ENCODE results near the gene GGNBP2.

GRCh38 chr17:36575028-36575427 is 30.3 kb downstream of the GGNBP2 start:
- TF ChIP-seq, protein P1, sequence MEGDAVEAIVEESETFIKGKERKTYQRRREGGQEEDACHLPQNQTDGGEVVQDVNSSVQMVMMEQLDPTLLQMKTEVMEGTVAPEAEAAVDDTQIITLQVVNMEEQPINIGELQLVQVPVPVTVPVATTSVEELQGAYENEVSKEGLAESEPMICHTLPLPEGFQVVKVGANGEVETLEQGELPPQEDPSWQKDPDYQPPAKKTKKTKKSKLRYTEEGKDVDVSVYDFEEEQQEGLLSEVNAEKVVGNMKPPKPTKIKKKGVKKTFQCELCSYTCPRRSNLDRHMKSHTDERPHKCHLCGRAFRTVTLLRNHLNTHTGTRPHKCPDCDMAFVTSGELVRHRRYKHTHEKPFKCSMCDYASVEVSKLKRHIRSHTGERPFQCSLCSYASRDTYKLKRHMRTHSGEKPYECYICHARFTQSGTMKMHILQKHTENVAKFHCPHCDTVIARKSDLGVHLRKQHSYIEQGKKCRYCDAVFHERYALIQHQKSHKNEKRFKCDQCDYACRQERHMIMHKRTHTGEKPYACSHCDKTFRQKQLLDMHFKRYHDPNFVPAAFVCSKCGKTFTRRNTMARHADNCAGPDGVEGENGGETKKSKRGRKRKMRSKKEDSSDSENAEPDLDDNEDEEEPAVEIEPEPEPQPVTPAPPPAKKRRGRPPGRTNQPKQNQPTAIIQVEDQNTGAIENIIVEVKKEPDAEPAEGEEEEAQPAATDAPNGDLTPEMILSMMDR (conservative IDR thresholded peaks at IDR 0.05; ENCODE audit: low read length) = no peak
- TF ChIP-seq EZH2phosphoT487 (IDR thresholded peaks at IDR 0.05; ENCODE audit: borderline replicate concordance) = no peak
